ENCODE measurements around the gene MYH13.

Gene MYH13

GRCh38 chr17:10372906-10373305, at the start of gene MYH13:
Gene MYH13, minus strand, starts transcription at chr17:10373006. Its CDS starts 8,476 bp downstream, at chr17:10364530.
- no peak for DNase-seq

- DNase-seq: no peak
Observed at GRCh38 chr17:10421900-10422542, 49.2 kb upstream of the MYH13 start, which contains the start of gene MYH8. Gene MYH8, minus strand, starts transcription at chr17:10421950. Its CDS starts 1,723 bp downstream, at chr17:10420227.

GRCh38 chr17:10421211-10421610, 48.4 kb upstream of the MYH13 start:
- no peak for DNase-seq

GRCh38 chr17:10420811-10421210, 48.0 kb upstream of the MYH13 start:
- no peak for DNase-seq

GRCh38 chr17:10417431-10417830, 44.6 kb upstream of the MYH13 start:
- no peak for DNase-seq

GRCh38 chr17:10415161-10415560, 42.4 kb upstream of the MYH13 start:
- DNase-seq: no peak

GRCh38 chr17:10403589-10403988, 30.8 kb upstream of the MYH13 start:
- no peak for DNase-seq

- no peak for DNase-seq
Observed at GRCh38 chr17:10398352-10398751, 25.5 kb upstream of the MYH13 start.

- DNase-seq: no peak
Observed at GRCh38 chr17:10396524-10397163, 23.8 kb upstream of the MYH13 start.

- DNase-seq: no peak
Observed at GRCh38 chr17:10394201-10394887, 21.5 kb upstream of the MYH13 start.

GRCh38 chr17:10392880-10393279, 20.1 kb upstream of the MYH13 start:
- DNase-seq: no peak

GRCh38 chr17:10385871-10386270, 13.1 kb upstream of the MYH13 start:
- DNase-seq: no peak

GRCh38 chr17:10384175-10384574, 11.4 kb upstream of the MYH13 start:
- no peak for DNase-seq

- no peak for DNase-seq
Observed at GRCh38 chr17:10380631-10381408, 8.0 kb upstream of the MYH13 start.

GRCh38 chr17:10370016-10370608, 2.7 kb downstream of the MYH13 start:
- no peak for DNase-seq

GRCh38 chr17:10369239-10369638, 3.6 kb downstream of the MYH13 start:
- no peak for DNase-seq

- DNase-seq: no peak
Observed at GRCh38 chr17:10368561-10368960, 4.2 kb downstream of the MYH13 start.

GRCh38 chr17:10360578-10360977, 12.2 kb downstream of the MYH13 start:
- no peak for DNase-seq

- peak in 1 of 51 donors; percentile 9 for DNase-seq
Observed at GRCh38 chr17:10357768-10358167, 15.0 kb downstream of the MYH13 start.

GRCh38 chr17:10354651-10355050, 18.2 kb downstream of the MYH13 start:
- no peak for DNase-seq

- no peak for DNase-seq
Observed at GRCh38 chr17:10352893-10353292, 19.9 kb downstream of the MYH13 start.

- no peak for DNase-seq
Observed at GRCh38 chr17:10349403-10349802, 23.4 kb downstream of the MYH13 start.
